ENCODE measurements around the gene TMEM108.
A peak's percentile ranks its signal among the peaks of the same experiment; 100 is the strongest.

The TMEM108 gene

GRCh38 chr3:133121450-133121849 lies 83.3 kb downstream of the TMEM108 start:
- DNase-seq: no peak

DNA sequence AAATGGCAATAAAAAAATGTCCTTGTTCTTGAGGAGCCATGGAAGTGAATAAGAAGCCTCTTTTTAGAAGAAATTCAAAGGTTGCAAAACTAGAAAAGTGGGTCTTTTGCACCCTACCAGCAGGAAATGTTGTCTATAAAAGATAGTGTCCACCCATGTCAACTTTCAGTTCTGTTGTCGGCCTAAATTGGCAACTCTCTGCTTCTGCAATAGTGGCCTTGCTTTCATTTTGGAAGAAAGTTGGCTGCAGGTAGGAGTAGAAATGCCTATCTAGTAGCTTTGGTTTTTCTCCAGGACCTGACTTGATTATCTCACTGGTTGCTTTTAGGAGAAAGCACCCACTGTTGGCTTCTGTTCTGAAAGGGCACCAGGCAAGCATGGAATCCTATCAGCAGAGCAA lies 85.4 kb downstream of the TMEM108 start:
- no peak for DNase-seq

DNA sequence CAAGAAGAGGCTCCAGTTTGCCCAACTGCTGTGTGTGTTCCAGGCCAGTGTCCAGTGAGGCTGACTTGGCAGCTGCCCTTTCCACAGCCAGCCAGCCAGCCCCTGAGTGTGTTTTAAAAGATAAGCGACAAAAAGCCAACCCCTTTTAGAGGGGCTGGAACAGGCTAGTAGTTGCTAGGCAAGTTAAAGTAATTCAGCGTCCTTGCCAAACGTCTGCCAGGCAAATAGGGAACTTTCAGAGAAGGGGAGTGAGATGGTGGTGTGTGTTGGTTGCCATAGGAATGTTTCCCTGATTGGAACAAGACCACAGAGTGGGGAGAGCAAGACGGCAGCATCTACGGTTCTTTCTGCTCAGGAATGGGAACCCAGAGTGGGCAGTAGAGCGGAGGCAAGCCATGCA lies 86.3 kb downstream of the TMEM108 start:
- DNase-seq: no peak

- no peak for DNase-seq
Observed at GRCh38 chr3:133125171-133125570, 87.0 kb downstream of the TMEM108 start.

DNA sequence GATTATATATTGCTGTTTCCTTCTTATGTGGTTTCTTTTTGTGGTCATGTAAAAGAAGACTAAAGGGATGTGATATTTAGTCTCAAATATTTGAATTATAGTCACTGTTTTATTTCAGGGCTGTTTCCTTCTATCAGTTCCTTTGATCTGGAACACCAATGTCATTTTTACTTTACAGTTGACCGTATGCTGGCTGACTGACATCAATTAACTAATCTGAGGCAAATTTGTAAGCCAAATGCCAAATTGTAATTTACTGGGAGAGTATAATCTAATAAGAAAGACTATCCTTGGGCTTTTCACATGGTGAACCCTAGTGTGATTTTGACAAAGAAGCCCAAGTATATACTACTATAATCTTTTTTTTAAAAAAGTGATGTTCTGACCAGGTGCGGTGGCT lies 87.6 kb downstream of the TMEM108 start:
- no peak for DNase-seq

GRCh38 chr3:133127381-133127780 lies 89.2 kb downstream of the TMEM108 start:
- DNase-seq: no peak

- DNase-seq: no peak
Observed at GRCh38 chr3:133130168-133130567, 92.0 kb downstream of the TMEM108 start.

DNA sequence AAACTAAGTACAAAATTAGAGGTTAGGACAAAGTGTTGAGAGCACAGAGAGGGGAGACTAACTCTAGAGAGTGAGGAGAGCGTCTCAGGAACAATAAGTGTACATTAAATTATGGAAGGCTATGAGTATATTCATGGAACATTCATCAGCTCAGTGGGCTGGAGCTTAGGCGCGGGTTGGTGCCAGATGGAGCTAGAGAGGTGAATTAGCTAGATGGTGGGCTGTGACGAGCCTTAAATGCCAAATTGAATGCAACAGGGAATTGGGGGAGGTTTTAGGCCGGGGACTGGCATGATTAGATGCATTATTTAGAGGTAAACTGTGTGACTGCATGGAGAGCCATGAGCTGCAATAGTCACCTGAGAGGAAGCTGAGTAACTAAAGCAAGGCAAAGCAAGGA lies 97.1 kb downstream of the TMEM108 start:
- DNase-seq: peak; percentile 18

GRCh38 chr3:133136114-133137041 lies 98.2 kb downstream of the TMEM108 start:
- DNase-seq: peak; percentile 30

GRCh38 chr3:133137042-133137996 lies 99.1 kb downstream of the TMEM108 start:
- no peak for DNase-seq

- no peak for DNase-seq
Observed at GRCh38 chr3:133138017-133138416, 99.8 kb downstream of the TMEM108 start.

DNA sequence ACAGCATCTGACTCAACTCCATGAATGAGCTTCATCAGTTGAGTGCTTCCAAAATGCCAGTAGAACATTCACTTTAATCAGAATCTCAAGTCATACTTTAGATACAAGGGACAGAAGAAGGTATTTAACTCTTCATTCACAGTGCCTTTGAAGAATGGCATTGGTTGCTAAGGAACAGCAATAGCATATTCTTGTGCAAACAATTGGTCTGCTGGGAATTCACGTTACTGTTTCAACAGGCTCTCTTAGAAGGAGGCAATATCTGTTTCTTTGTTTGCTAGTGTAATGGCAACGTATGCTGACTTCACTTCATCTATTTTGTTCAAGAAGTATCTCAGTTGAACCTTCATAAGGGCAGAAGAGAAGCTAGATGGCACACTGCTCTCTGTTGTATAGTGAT lies 113.9 kb downstream of the TMEM108 start:
- DNase-seq: peak; percentile 43

DNA sequence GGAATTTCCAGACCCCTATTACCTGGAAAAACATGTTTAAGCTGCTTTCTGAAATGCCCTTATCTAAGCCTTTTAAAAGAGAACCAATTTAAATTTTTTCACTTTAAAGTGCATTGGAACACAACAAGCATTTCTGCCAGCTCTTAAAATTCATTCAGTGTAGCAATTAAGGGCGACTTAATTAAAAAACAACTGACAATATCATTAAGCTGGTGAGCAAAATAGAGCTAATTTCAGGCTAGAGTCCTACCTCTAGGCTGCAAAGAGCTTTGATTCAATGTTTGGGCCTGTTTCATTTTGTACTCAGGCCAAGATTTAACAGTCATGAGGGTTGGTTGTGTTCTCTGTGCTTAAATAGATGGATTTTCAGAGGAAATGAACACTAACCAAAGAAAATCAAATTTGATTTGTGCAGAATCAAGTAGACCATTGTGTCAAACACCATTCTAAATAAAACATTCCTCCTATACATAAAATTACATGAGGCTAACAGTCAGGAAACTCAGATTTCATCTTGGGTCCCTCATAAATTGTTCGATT lies 114.6 kb downstream of the TMEM108 start:
- DNase-seq: no peak

GRCh38 chr3:133153382-133153781 lies 115.2 kb downstream of the TMEM108 start:
- DNase-seq: no peak

DNA sequence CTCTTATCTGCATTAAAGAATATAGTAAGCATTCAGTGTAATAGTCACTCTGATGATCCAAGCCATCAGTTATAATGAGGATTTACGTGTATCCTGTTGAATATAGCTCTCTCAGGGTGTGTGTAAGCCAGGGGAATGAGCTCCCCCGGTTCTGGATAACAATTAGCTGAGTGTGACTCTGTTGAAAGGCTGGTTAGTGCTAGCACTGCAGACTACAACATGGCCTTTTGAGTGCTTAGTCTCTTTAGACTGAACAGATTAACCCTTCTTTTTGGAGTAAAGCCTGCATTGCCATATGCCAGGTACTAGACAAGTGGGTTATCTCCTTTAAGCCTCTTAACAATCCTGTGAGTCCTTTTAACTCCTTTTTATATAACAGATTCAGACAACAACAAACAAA lies 119.5 kb downstream of the TMEM108 start:
- no peak for DNase-seq

GRCh38 chr3:133158686-133159085 lies 120.5 kb downstream of the TMEM108 start:
- DNase-seq: no peak

DNA sequence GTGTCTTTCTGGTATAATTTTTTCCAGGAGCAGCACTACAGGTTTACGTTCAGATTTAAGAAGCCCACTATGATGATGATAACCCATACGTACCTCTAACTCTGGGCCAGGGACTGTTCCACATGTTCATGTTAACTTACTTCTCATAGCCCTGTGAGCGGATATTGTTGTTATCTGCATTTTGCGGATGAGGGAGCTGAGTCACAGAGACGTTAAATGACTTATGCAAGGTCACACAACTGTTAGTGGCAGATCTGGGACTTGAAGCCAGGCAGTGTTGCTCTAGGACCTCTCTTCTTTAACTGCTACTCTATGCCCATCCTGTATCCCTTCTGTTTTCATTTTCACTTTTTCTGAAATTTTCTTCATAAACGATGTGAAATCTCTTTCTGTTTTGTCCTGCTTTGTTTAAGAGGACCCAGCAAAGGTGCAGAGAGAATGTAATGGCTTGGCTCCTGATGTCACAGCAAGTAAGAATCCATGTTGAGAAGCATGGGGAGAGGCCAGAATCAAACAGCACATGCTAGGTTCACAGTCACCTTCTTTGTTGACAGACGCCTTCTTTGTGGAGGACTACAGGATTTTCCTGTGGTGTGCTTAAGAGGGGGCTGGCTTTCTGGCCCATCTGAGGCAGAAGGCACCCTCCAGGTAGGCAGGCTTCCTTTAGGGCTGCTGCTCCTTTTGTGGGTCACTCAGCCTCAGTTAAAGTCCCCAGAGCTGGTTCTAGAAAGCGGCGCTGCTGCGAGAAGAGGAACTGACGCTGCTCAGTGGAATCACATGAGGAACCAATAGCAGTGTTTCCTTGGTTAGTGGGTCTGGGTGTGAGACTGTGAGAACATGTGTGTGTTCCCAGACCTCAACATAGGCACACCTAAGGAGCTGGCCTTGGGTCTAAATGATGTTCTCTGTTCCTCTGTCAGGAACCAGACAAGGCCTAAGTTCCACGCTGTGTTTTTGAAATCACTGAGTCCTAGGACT lies 121.6 kb downstream of the TMEM108 start:
- no peak for DNase-seq

- no peak for DNase-seq
Observed at GRCh38 chr3:133161656-133162055, 123.5 kb downstream of the TMEM108 start.

DNA sequence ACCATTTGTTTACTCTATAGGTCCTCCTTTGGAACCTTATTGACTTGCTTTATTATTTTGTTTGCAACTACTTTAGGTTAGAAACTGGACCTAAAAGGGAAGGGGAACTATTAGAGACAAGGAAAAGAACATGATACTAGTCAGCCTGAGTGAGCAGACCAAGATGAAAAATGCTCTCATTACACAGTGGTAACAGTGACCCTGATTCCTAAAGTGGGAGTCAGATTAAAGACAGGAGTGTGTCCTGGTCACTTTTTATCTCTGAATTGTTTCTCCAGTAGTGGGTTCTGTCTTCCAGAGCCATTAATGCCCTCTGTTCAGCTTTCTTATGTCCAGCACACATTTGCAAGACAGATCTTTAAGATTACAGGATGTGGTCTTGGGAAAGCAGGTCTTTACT lies 124.1 kb downstream of the TMEM108 start:
- DNase-seq: no peak

DNA sequence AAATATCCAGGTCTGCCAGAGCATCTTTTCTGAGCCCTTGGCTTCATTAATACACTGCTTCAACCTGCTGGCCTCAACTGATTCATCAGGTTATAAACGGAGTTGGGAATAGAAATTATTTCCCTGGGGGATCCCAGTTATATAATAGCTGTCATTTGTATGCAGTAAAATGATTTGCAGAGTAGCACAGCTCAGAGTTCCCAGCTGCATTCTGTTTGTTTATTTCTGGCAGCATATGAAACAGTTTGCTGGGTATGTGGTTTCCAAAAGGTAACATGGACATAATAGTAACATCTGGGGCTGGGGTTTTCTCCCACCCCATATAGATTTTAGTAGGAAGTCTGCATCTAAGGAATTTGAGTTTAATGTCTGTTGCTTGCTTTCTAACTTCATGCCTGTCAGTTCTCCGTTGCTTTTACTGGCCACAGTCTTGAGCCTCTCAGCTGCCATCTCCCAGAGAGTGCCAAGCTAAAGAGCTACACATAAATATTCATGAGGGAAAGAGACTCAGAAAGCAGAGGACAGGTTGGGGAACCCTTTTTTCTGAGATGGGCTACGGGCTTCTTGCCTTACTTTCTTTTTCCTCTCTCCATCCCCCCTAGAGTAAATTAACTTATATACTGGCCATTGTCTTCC lies 124.6 kb downstream of the TMEM108 start:
- peak; percentile 35 for DNase-seq

GRCh38 chr3:133167340-133168024 lies 129.3 kb downstream of the TMEM108 start:
- DNase-seq: no peak

Measured in NCI-H2171 (cell line).